HG02885 (cell line): ENCODE measurements around the gene TSEN15.

ENCODE experiments used
- ATAC-seq: cut with Tn5 transposase; IDR thresholded peaks from one replicate; pipeline ENCODE4 v1.9.1; 2021; ENCODE audit warnings: mild to moderate bottlenecking; ENCODE audit not compliant: unreplicated experiment, poor library complexity

TSEN15 gene

DNA sequence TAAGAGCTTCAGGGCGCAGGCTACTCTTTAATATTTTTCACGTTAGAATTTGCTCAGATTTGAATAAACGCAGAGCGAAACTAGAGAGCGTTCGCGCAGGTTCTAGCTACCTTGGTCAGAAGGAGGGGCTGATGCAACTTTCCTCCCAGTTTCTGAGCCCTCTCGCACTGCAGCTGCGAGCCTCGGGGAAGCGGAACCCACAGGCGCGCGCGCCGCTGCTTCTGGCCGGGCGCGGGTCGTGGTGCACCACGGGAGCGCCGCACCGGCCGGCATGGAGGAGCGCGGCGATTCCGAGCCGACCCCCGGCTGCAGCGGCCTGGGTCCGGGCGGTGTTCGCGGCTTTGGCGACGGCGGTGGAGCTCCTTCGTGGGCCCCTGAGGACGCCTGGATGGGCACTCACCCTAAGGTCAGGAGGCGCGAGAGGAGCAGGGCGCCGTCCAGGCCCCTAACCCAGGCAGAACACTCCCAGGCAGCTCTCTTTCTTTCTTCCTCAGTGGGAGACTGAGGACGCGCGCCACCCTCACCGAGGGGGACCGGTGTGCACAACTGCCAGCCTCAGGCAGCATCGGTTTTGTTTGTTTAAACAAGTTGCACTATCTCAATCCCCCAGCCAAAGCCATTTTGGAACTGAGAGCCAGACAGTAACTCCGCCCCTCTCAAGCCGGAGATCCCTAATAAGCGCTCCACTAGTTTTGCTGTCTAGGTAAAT is at the start of gene TSEN15:
TSS of gene TSEN15 (plus strand) at position 246 of the 709 bp plus-strand sequence. CDS start at position 272, 26 bp downstream.
- peak; percentile 97 for ATAC-seq

DNA sequence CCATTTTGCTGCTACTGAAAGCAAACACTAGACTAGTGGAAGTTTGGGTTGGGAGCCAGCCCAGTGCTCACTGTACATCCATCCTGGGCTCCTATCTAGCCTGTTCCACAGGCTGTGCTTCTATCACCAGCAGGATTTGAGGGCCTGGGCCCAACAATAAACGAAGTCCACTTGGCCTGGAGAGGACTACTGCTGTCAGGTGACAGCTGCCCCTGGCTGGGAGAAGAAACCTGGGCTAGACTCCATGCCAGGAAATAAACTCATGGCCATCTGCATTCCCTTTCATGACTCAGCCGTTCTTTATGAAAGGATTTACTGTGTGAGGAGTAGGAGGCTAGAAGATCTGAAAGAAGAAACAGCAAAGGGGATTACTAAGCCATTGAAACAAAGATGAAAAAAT is 49.5 kb upstream of the TSEN15 start:
- no peak for ATAC-seq

DNA sequence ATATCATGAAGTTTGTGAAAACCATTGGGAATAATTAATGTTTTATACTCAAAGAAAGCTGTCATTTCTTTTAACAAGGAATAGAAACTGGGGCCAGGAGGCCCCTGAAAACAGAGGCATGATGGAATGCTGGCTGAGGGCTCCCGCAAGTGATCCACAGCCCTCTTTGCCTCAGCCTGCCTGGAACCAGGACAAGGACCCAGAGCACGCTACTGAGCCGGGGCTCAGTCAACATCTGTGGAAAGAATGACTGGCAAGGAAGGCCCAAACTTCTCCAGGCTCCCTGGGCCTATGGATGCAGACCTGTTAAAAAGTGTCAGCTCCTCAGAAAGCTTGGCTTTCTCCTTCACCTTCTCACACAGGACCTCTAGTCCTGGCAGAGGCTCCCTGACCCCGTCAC is 46.6 kb upstream of the TSEN15 start:
- no peak for ATAC-seq

DNA sequence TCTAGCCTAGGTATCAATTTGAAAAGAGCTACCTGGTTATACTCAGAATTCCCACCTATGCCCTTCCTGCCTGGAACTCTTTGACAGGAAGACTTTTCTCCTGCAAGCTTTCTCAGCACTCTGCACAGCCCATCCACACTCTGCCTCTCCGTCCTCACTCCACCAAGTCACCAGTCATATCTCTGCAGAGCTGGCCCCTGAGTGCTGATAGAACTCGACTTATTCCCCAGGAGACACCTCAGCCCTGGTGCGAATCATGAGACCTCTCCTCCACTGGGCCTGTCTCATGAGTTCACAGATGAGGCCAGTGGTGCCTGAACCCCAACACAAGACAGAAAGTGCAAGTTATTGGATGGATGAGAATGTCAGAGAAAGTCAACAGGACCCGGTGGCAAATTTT is 46.0 kb upstream of the TSEN15 start:
- ATAC-seq: no peak

DNA sequence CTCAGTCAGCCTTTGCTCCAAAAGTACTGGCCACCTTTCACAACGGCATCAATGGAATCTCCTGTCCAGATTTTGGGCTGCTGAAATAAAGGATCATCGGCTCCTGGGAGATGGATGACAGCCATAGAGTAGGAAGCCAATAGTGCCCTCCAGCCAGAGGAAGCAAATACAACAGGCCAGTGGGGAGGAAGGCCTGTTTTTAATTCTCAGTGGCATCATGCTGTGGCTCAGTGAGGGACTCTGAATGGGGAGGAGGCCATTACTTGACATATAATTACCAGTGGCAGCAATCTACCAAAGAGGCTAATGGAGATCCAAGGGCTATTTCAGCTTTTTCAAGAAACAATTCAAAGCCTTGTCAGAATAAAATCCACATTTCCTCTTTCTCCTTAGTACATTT is 40.7 kb upstream of the TSEN15 start:
- no peak for ATAC-seq

DNA sequence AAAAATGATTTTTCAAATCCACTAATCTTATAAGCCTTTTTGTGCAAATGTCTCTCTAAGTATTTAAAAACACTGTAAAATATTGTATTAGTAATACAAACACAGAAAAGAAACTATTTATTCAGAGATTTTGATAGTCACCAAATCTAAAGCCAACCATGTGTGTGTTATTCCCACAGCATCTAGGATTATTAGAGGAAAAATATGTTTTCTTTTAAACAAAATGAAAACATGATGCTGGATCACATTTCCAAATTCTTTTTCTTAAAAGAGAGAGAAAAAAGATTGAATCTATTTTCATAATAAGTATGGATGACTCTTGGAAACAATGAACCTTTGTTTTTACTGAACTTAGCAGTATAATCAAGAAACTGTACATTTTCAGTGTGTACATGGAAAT is 39.3 kb upstream of the TSEN15 start:
- ATAC-seq: no peak

DNA sequence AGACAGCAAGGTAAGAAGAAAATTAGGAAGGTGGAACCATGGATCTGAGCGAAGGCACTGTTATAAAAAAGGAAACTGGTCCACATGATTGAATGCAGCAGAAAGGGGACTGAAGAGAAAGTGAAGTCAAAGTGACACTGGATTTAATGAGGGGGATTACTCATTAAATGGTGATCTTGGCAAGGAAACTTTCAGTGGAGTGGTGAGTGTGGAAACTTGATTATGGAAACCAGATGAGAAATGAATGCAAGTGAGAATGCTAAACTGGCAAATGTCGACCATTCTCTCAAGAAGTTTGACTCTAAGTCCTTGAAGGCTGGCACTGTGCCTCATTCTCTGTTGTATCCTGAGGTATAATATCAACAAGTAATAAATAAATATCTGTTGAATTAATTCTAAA is 37.3 kb upstream of the TSEN15 start:
- no peak for ATAC-seq

DNA sequence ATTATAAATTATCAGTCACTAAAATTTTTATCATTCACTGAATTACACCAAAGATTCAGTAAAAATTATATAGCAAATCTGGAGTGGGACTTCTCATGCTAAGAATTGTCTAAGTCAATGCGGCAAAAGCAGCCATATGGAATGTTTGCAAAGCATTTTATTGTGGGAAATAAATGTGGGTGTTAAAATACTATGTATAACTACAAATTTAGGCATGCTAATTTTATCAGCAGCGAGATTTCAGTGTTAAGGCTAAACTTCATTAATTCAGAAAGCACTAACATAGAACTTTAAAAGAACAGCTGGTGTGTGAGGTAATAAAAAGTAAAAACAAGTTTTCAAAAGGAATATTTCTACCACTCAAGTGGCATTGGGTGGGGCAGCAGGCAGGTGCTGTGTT is 35.4 kb upstream of the TSEN15 start:
- no peak for ATAC-seq

DNA sequence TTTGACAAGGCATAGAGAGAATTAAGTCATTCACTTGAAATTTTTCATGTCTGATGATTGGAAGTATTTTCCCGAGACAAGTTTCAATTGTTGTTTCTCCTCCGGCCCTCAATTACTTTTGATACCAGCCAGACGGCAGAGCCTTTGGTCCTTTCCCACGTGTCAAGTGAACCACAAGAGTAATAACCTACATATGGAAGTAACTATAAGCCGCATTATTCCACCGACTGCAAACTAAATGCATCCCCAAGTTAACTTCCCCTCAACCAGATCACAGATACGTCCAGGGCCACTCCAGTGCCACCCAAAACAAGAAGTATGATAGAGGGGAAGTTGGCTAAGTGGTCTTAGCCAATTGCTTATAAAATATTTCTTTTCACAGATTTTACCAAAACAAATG is 34.2 kb upstream of the TSEN15 start:
- ATAC-seq: no peak

DNA sequence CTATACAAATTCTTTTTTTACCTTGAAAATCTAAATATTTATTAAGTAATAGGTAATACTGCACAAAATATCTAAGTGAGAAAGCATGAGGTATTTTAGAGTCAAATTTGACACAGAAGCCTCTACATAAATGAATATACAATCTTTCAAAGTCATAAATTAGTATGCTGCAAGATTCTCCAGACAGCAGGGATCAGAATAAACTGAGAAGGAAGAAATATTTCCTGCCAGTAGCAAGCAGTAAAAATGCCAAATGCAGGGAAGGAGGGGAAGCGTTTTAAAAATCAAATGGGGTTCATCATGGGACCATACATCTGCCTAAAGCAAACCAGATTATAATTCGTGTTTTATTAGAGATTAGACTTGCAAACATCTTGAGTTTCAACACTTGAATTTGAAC is 32.9 kb upstream of the TSEN15 start:
- no peak for ATAC-seq

DNA sequence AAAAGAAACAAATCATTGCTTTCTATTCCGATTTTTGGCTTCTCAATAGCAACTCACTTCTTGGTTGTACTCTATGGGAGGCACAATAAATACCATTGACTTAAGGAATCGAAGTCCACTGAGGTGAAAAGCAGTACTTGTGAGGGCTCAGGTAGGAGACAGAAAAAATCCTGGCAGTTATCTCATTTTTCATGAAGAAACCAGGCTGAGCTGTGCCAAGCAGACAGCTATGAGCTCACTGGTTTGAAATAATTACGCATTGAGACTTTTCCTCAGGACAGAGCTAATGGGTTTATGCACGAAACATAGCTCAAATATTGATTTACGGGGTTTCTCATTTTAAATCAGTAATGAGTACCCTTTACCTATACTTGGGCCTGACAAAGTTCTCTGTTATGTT is 32.5 kb upstream of the TSEN15 start:
- no peak for ATAC-seq

DNA sequence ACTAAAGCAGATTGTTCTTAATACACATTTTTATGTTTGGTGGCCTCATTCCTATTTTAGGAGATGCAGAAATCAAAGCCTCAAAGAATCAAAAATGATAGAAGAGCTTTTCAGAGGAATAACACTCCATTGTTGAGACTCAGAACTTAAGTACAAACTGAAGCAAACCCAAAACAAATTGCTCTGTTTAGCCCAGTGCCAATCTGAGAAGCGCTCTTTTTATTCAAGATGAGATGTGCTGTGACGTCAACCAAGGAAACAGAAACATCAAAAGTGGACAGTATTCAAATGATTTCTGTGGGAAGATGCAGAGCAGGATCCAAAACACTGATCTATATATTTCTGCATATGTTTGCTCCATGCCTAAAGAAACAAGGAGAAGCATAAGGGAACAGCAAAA is 32.0 kb upstream of the TSEN15 start:
- ATAC-seq: no peak

DNA sequence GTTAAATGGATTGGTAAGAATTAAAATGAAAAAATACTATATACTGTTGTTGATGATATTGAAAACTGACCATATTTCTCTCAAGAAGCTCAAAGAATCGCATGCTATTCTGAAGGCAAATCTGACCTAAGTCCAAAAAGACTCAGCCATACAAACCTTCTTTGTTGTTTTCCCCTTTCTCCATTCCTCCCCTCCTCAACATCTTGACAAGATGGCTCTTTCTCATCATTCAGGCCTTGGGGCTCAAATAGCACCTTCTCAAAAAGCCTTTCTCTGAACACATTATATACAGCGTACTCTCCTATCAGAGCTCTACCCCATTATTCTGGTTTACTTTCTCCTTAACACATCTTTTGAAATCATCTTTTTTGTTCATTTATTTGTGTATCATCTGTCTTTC is 31.2 kb upstream of the TSEN15 start:
- ATAC-seq: no peak

DNA sequence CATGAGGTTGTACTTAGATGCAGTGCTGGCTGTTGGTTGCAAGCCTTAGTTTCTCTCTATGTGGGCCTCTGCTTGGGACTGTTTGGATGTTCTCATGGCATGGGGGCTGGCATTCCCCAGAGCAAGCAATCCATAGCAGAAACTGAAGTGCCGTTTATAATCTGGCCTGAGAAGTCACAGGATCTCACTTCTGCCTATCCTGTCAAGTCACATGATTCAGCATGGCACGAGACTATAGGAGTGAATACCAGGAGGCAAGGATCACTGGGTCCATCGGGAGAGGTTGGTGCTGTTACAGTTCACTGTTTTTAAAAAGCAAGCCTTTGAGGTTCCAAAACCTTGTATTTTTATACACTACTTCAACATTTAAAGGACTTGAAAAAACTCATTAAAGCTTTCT is 30.7 kb upstream of the TSEN15 start:
- ATAC-seq: no peak

DNA sequence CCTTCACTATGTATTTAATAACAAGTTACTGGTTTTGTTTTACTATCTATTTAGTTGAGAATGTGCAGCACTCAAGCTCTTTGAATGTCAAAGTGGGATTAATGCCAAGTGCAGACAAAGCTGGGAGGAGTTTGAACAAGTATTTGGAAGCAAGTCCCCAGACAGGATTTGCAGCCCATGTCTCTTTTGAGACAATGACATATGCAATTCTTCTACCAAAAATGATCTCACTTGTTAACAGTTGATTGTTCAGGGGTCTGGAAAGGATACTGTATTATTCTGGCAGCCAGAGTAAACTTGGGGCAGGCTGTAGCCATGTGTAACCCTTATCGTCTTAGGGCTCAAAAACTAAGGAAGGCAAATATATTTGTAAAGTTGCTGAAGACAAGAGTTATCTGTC is 29.8 kb upstream of the TSEN15 start:
- no peak for ATAC-seq

DNA sequence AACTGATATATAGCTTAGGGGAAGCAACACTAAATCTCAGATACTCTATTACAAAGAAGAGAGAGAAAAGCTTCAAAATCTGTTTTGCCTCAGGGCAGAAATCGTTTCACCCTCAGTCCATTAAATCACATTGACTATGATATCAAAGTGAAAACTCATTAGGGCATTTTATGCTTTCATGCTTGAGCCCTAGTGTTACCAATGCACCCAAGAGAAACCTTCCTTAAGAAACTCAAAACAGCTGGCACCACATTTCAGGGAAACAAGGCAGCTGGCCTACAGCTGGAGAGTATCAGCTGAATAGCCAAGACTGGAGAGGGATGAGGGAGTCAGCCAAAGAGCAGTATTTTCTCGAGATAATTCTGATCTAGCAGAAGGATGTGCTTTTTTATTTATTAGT is 28.9 kb upstream of the TSEN15 start:
- no peak for ATAC-seq

DNA sequence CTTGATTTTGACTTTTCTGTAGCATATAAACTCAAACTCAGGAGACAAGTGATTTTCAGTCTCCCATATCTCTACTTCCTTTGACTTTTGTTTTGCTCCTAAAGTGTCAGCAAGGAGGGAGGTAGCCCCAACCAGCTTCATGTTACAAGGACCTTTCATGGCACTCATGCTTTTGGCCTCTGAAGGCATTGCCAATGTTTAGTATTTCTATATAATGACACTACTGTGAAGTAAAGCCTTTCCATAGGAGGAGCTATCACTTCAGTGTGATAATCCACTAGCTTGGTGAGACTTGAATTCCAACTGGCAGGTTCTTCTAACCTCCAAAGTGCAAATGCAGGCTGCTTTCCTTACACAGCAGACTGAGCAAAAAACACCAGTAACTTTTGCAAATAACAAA is 28.4 kb upstream of the TSEN15 start:
- no peak for ATAC-seq

DNA sequence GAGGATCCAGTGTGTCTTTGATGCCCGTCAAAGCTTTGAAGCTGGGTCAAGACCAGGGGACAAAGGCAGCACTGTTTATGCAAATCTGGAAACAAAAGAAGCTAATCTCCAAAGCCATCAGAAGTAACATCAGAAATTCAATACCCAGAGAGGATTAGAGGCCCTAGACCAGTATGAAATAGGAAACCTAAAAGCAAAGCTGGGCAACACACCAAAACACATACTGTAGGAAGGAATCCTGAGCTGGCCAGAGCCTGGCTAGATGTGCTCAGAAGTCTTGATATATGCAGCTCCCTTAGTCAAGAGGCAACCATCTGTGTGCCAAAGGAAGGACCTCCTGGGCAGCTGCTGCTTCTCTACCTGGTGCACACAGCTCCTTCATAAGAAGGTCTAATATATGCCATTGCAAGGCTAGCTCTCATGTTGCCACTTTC is 26.3 kb upstream of the TSEN15 start:
- ATAC-seq: no peak

DNA sequence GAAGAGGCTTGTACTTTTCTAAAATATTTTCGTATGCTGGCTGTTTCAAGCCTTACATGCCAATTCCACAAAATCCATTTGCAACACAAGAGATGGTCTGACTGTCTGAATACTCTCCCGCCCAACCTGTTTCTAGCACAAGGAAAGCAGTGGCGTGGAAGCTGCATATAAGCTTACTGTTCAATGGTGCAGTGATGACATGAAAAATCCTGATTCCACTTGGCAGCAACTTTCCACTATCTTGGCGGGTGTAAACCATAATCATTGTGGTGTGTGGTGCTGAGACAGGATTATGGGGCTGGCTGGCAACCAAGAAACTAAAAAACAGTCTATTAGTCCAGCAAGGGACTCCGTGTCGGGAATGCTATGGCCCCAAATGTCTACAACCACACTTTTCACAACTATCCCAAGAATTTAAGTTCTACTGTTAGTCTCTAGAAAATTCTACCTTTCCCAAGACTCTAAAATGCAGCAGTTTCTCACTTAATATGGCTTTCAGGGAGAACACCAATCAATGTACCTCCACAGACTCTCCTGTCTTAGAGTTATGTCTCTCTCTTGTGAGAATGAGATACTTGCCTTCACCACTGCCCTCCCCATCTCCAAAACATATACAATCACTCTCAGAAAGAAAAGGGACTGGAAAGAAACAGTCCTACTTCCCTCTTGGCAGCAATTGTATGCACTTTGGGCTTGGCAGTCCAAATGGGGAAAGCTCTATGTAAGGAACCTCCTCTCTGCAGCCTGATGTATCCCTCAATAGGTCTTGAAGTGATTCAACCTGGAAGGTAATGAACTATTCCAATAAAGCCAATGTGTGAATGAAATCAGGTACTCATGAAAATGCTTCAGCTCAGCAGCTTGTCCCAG is 23.5 kb upstream of the TSEN15 start:
- no peak for ATAC-seq

DNA sequence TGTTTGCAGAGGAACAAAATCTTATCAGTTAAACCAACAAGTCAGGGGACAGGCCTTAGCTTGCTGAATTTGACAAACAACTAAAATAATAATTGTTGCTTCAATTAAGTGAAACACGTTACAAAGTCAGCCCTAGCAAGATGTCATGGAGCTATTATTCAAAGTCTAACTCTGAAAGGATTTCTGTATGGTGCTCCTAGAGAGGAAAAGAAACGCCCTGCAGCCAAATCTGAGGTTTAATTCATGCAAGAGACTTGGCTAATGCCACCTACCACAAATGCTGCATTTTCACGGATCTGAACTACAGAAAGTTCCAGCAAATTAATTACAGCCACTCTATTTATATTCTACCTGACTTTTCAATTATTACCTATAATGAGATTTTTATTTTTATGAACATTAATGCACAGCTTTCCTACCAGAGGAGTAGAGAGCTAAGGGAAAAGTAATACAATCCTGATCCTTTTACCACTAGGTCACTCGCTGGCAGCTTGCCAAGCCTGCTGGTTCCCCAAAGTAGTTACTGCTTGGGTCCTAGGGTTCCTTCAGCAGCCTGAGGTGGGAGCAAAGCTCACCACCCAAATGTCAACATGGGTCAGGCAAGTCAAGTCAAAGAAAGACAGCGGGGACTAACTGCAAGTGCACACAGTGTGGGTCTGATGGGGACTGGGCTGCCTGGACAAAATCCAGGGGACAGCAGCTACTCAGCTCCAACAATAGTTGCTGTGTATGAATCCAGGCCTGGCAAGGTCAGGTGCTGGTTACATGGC is 22.5 kb upstream of the TSEN15 start:
- ATAC-seq: no peak
